A549 treated with Mapracorat at 1 μM for 4 hours (cell line): ENCODE results near the gene CELSR2. TPM values are rescaled to one million over a fixed set of nuclear protein-coding genes. Genes with fewer than 3 reads are reported as not detected.

ENCODE experiments used
- total RNA-seq: library from RNA; stranded (reverse); fragments of 200-300 nt; extraction: Qiagen RNA extraction; gene quantifications from 5 replicates; pipeline ENCODE4 v1.2.3, GENCODE V29; 2022

Gene CELSR2, protein sequence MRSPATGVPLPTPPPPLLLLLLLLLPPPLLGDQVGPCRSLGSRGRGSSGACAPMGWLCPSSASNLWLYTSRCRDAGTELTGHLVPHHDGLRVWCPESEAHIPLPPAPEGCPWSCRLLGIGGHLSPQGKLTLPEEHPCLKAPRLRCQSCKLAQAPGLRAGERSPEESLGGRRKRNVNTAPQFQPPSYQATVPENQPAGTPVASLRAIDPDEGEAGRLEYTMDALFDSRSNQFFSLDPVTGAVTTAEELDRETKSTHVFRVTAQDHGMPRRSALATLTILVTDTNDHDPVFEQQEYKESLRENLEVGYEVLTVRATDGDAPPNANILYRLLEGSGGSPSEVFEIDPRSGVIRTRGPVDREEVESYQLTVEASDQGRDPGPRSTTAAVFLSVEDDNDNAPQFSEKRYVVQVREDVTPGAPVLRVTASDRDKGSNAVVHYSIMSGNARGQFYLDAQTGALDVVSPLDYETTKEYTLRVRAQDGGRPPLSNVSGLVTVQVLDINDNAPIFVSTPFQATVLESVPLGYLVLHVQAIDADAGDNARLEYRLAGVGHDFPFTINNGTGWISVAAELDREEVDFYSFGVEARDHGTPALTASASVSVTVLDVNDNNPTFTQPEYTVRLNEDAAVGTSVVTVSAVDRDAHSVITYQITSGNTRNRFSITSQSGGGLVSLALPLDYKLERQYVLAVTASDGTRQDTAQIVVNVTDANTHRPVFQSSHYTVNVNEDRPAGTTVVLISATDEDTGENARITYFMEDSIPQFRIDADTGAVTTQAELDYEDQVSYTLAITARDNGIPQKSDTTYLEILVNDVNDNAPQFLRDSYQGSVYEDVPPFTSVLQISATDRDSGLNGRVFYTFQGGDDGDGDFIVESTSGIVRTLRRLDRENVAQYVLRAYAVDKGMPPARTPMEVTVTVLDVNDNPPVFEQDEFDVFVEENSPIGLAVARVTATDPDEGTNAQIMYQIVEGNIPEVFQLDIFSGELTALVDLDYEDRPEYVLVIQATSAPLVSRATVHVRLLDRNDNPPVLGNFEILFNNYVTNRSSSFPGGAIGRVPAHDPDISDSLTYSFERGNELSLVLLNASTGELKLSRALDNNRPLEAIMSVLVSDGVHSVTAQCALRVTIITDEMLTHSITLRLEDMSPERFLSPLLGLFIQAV (N-terminal part only)
- total RNA-seq: 3.3 to 5.5 TPM (median 5.1 TPM) in 5 replicates

GRCh38 chr1:109248797-109249629, at the start of gene CELSR2:
Gene CELSR2 (plus strand): TSS chr1:109249539. CDS start chr1:109250080, 541 bp downstream.

GRCh38 chr1:109213824-109214693, 35.3 kb upstream of the CELSR2 start, which contains the start of gene SARS1:
Gene SARS1 (plus strand): TSS chr1:109213918. CDS start chr1:109213993, 75 bp downstream.

DNA sequence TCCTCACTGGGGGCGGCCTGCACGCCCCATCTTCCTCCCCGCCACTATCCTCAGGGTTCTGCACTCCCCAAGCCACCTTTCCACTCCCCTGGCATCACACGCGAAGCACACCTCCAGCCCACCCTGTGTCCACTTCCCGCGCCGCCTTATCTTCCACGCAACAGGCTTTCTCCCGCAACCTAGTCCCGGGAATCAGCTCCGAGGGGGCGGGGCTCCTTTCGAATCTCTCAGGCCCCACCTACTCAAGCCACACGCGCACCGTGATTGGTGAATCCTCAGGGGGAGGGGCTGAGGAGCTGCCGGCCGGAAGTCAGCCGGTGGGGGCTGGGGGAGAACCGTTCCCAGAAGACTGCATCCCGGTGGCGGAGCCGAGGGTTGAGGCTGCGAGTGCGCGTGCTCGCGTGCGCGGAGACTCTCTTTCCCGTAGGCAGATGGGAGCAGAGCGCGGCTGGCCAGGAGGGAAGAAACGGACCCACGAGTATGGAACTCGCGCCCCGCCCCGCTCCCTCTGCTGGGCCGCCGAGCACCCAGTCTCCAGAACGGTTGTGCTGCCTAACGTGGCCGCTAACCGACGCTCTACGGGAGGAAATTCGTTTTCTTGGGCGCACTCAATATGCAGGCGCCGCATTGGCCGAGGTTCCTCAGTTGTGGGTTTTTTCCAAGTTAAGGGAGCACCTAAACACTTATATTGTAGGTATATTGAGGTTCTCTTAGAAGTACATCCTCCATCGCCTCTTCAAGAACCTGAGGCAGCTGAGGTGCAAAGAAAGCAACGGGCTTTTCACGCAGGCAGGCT, 33.8 kb downstream of the CELSR2 start, which contains the start of gene PSRC1:
Gene PSRC1 (minus strand): TSS at position 194 of the 796 bp plus-strand sequence.

GRCh38 chr1:109306832-109307273, 57.5 kb downstream of the CELSR2 start, which contains the start of gene MYBPHL:
Gene MYBPHL (minus strand): TSS chr1:109307011. CDS start chr1:109306991, 20 bp downstream.

Other genes starting within 250 kb of the CELSR2 start
- 7.0 to 9.4 TPM (median 8.6 TPM) in 5 replicates for gene WDR47, start 207.4 kb upstream of the CELSR2 start, total RNA-seq
- gene TAF13, start 173.5 kb upstream of the CELSR2 start, total RNA-seq: 24.8 to 31.8 TPM (median 26.3 TPM) in 5 replicates
- 7.8 to 10.8 TPM (median 8.1 TPM) in 5 replicates for gene TMEM167B, start 158.8 kb upstream of the CELSR2 start, total RNA-seq
- 0.34 to 0.63 TPM (median 0.55 TPM) in 5 replicates for gene ELAPOR1, start 135.4 kb upstream of the CELSR2 start, total RNA-seq
- gene SARS1, start 35.6 kb upstream of the CELSR2 start, total RNA-seq: 87.3 to 99.1 TPM (median 90.1 TPM) in 5 replicates
- gene PSRC1, start 33.6 kb downstream of the CELSR2 start, total RNA-seq: 16.3 to 25.3 TPM (median 22.6 TPM) in 5 replicates
- 0.25 TPM in 1 of 5 replicates, not detected in the others for gene MYBPHL, start 57.5 kb downstream of the CELSR2 start, total RNA-seq
- 3.4 to 4.6 TPM (median 4.3 TPM) in 5 replicates for gene SORT1, start 148.4 kb downstream of the CELSR2 start, total RNA-seq
- 100 to 117 TPM (median 108 TPM) in 5 replicates for gene PSMA5, start 176.9 kb downstream of the CELSR2 start, total RNA-seq
- gene SYPL2, start 217.0 kb downstream of the CELSR2 start, total RNA-seq: 0.06 to 0.13 TPM (median 0.10 TPM) in 4 of 5 replicates, not detected in the other
- gene ATXN7L2, start 234.4 kb downstream of the CELSR2 start, total RNA-seq: 1.9 to 2.8 TPM (median 2.3 TPM) in 5 replicates
- 4.0 to 5.0 TPM (median 4.4 TPM) in 5 replicates for gene CYB561D1, start 244.6 kb downstream of the CELSR2 start, total RNA-seq